Activated naive CD4-positive, alpha-beta T cell treated with anti-CD3 and anti-CD28 coated beads for 36 hours (primary cell): ENCODE data around the gene TIMM10B. TPM values are rescaled to one million over a fixed set of nuclear protein-coding genes. Genes with fewer than 3 reads are reported as not detected.

Experiments
- CTCF ChIA-PET: fragments of 350-600 bp; sonication (Branson Sonifier 250); formaldehyde crosslinking; loops from one replicate; lab custom pipeline; 2021; ENCODE audit warnings: antibody characterized with exemption; lab: Charles Lee
- DNase-seq: peaks from one replicate; pipeline ENCODE4 v3.0.0-alpha.2; 2020
- H3K27ac Mint-ChIP-seq: one replicate; pipeline ENCODE4 v1.8.0; 2021; ENCODE audit warnings: mild to moderate bottlenecking, mixed read lengths
- H3K27me3 Mint-ChIP-seq: one replicate; pipeline ENCODE4 v1.8.0; 2021; ENCODE audit warnings: low read depth, mixed read lengths
- H3K36me3 Mint-ChIP-seq: one replicate; pipeline ENCODE4 v1.8.0; 2021; ENCODE audit warnings: low read depth, mixed read lengths
- H3K4me1 Mint-ChIP-seq: one replicate; pipeline ENCODE4 v1.8.0; 2021; ENCODE audit warnings: low read depth, mixed read lengths
- H3K4me3 Mint-ChIP-seq: one replicate; pipeline ENCODE4 v1.8.0; 2021; ENCODE audit warnings: mild to moderate bottlenecking, moderate library complexity, mixed read lengths
- H3K9me3 Mint-ChIP-seq: one replicate; pipeline ENCODE4 v1.8.0; 2021; ENCODE audit warnings: mixed read lengths
- intact Hi-C: fragments of 100-400 bp; cut with micrococcal nuclease; formaldehyde crosslinking; loops from one replicate; pipeline ENCODE4 v1.15.1; 2023
- total RNA-seq, 2 experiments: library from RNA; stranded (reverse); gene quantifications; one replicate each; pipeline ENCODE4 v1.2.3, GENCODE V29; 2021

TIMM10B gene
- total RNA-seq, 2 experiments from 2014 or later: 35.1 to 41.7 TPM

- DNase-seq: no peak
- no peak overlapping the region for H3K4me3 Mint-ChIP-seq
- no peaks in the 10 kb centered on the region for H3K27me3 Mint-ChIP-seq
- H3K27ac Mint-ChIP-seq: no peak overlapping the region
- CTCF ChIA-PET: interaction anchor here (1.1 to 1.2 kb wide), 2 partner anchors 12 to 18 kb away, joined by 4 read pairs; no protein-coding TSS in a partner anchor
- H3K9me3 Mint-ChIP-seq: no peaks in the 10 kb centered on the region
- intact Hi-C loops: no loop called here
- H3K36me3 Mint-ChIP-seq: peaks cover 27% of the 10 kb centered on the region
- peaks cover 14% of the 10 kb centered on the region for H3K4me1 Mint-ChIP-seq
These were observed 5.6 kb downstream of the TIMM10B start for GRCh38 chr11:6486938-6487337.

- intact Hi-C loops: no loop called here
- H3K27ac Mint-ChIP-seq: no peak overlapping the region
- CTCF ChIA-PET: interaction anchor here (0.7 to 1.4 kb wide), 4 partner anchors 18 to 214 kb away, joined by 3 to 5 read pairs (median 4); no protein-coding TSS in a partner anchor
These were observed 7.0 kb downstream of the TIMM10B start for GRCh38 chr11:6488342-6488741.

GRCh38 chr11:6488821-6489220 lies 7.5 kb downstream of the TIMM10B start:
- H3K4me3 Mint-ChIP-seq: no peak overlapping the region
- intact Hi-C loops: no loop called here
- no peaks in the 10 kb centered on the region for H3K9me3 Mint-ChIP-seq

More at GRCh38 chr11:6488342-6488741, 7.0 kb downstream of the TIMM10B start:
- H3K9me3 Mint-ChIP-seq: no peaks in the 10 kb centered on the region
- DNase-seq: no peak
- H3K4me1 Mint-ChIP-seq: peaks cover 3% of the 10 kb centered on the region
- no peaks in the 10 kb centered on the region for H3K27me3 Mint-ChIP-seq
- H3K36me3 Mint-ChIP-seq: peaks cover 21% of the 10 kb centered on the region
- no peak overlapping the region for H3K4me3 Mint-ChIP-seq

GRCh38 chr11:6489306-6489705 lies 8.0 kb downstream of the TIMM10B start:
- DNase-seq: no peak
- CTCF ChIA-PET: interaction anchor here (0.6 to 1.8 kb wide), 4 partner anchors 16 to 323 kb away, joined by 3 to 8 read pairs (median 6); partner anchors contain the start of gene HPX
- H3K36me3 Mint-ChIP-seq: peaks cover 18% of the 10 kb centered on the region
- H3K27me3 Mint-ChIP-seq: no peaks in the 10 kb centered on the region
- H3K4me3 Mint-ChIP-seq: no peak overlapping the region
- intact Hi-C loops: no loop called here
- H3K27ac Mint-ChIP-seq: no peak overlapping the region
- no peaks in the 10 kb centered on the region for H3K4me1 Mint-ChIP-seq
- H3K9me3 Mint-ChIP-seq: no peaks in the 10 kb centered on the region

More at GRCh38 chr11:6488821-6489220, 7.5 kb downstream of the TIMM10B start:
- Mint-ChIP-seq H3K27me3 (no peaks in the 10 kb centered on the region), H3K27ac (no peak overlapping the region), H3K4me1 (no peaks in the 10 kb centered on the region), H3K36me3 (peaks cover 18% of the 10 kb centered on the region)
- CTCF ChIA-PET: interaction anchor here (0.6 to 1.4 kb wide), 2 partner anchors 110 to 323 kb away, joined by 3 to 5 read pairs; no protein-coding TSS in a partner anchor
- DNase-seq: no peak

- Mint-ChIP-seq H3K36me3 (peaks cover 11% of the 10 kb centered on the region), H3K4me3 (no peak within 1 kb of the TSS), H3K4me1 (no peaks in the 10 kb centered on the region), H3K9me3 (no peaks in the 10 kb centered on the region), H3K27me3 (no peaks in the 10 kb centered on the region), H3K27ac (no peak within 1 kb of the TSS)
- CTCF ChIA-PET: no interaction called here
- DNase-seq: no peak
- intact Hi-C loops: no loop called here
These were observed 16.0 kb downstream of the TIMM10B start, which contains the start of gene DNHD1 for GRCh38 chr11:6497069-6497839. DNHD1 (plus strand) TSS chr11:6497280; CDS start chr11:6498216, 936 bp downstream.

- no peaks in the 10 kb centered on the region for H3K27me3 Mint-ChIP-seq
- no peaks in the 10 kb centered on the region for H3K4me1 Mint-ChIP-seq
- H3K4me3 Mint-ChIP-seq: no peak overlapping the region
- intact Hi-C loops: no loop called here
- H3K9me3 Mint-ChIP-seq: no peaks in the 10 kb centered on the region
- CTCF ChIA-PET: no interaction called here
- DNase-seq: no peak
- H3K27ac Mint-ChIP-seq: no peak overlapping the region
- peaks cover 8% of the 10 kb centered on the region for H3K36me3 Mint-ChIP-seq
These were observed 16.8 kb downstream of the TIMM10B start for GRCh38 chr11:6498121-6498520.

- CTCF ChIA-PET: no interaction called here
- intact Hi-C loops: no loop called here
- no peaks in the 10 kb centered on the region for H3K4me1 Mint-ChIP-seq
These were observed 17.2 kb downstream of the TIMM10B start for GRCh38 chr11:6498544-6498943.

GRCh38 chr11:6502382-6502781 lies 21.1 kb downstream of the TIMM10B start:
- CTCF ChIA-PET: interaction anchor here (1.5 kb wide), 1 partner anchor 148 kb away, joined by 3 read pairs; no protein-coding TSS in a partner anchor
- intact Hi-C loops: no loop called here
- Mint-ChIP-seq H3K4me1 (no peaks in the 10 kb centered on the region), H3K27ac (no peak overlapping the region), H3K36me3 (peaks cover 10% of the 10 kb centered on the region), H3K9me3 (no peaks in the 10 kb centered on the region), H3K4me3 (no peak overlapping the region), H3K27me3 (no peaks in the 10 kb centered on the region)
- no peak for DNase-seq

More at GRCh38 chr11:6498544-6498943, 17.2 kb downstream of the TIMM10B start:
- no peaks in the 10 kb centered on the region for H3K9me3 Mint-ChIP-seq
- no peak overlapping the region for H3K4me3 Mint-ChIP-seq
- DNase-seq: no peak
- peaks cover 8% of the 10 kb centered on the region for H3K36me3 Mint-ChIP-seq
- no peaks in the 10 kb centered on the region for H3K27me3 Mint-ChIP-seq
- no peak overlapping the region for H3K27ac Mint-ChIP-seq

- CTCF ChIA-PET: interaction anchor here (1.0 to 5.6 kb wide), 8 partner anchors 14 to 251 kb away, joined by 3 to 94 read pairs (median 6); no protein-coding TSS in a partner anchor
- H3K4me3 Mint-ChIP-seq: no peak overlapping the region
- H3K27ac Mint-ChIP-seq: no peak overlapping the region
- H3K4me1 Mint-ChIP-seq: no peaks in the 10 kb centered on the region
- H3K9me3 Mint-ChIP-seq: no peaks in the 10 kb centered on the region
- peaks cover 8% of the 10 kb centered on the region for H3K36me3 Mint-ChIP-seq
- intact Hi-C loops: no loop called here
- no peaks in the 10 kb centered on the region for H3K27me3 Mint-ChIP-seq
- DNase-seq: no peak
These were observed 22.9 kb downstream of the TIMM10B start for GRCh38 chr11:6504166-6504565.

GRCh38 chr11:6505577-6506240 lies 24.4 kb downstream of the TIMM10B start:
- Mint-ChIP-seq H3K4me3 (no peak overlapping the region), H3K9me3 (no peaks in the 10 kb centered on the region), H3K27me3 (no peaks in the 10 kb centered on the region), H3K4me1 (no peaks in the 10 kb centered on the region), H3K36me3 (peaks cover 14% of the 10 kb centered on the region), H3K27ac (no peak overlapping the region)
- peak; percentile 21 for DNase-seq
- CTCF ChIA-PET: interaction anchor here (0.7 to 5.6 kb wide), 21 partner anchors 10 to 524 kb away, joined by 3 to 94 read pairs (median 4); no protein-coding TSS in a partner anchor
- intact Hi-C loops: loop anchor here (1.0 kb wide), 3 partner anchors 62 to 126 kb away; no protein-coding TSS in a partner anchor

- Mint-ChIP-seq H3K36me3 (peaks cover 40% of the 10 kb centered on the region), H3K9me3 (no peaks in the 10 kb centered on the region), H3K4me3 (no peak overlapping the region), H3K4me1 (no peaks in the 10 kb centered on the region), H3K27ac (no peak overlapping the region), H3K27me3 (no peaks in the 10 kb centered on the region)
- intact Hi-C loops: no loop called here
- CTCF ChIA-PET: interaction anchor here (0.7 kb wide), 1 partner anchor 21 kb away, joined by 4 read pairs; no protein-coding TSS in a partner anchor
- no peak for DNase-seq
These were observed 35.6 kb downstream of the TIMM10B start for GRCh38 chr11:6516865-6517264.

GRCh38 chr11:6520265-6520664 lies 39.0 kb downstream of the TIMM10B start:
- CTCF ChIA-PET: interaction anchor here (0.8 to 1.5 kb wide), 3 partner anchors 9 to 74 kb away, joined by 3 read pairs; no protein-coding TSS in a partner anchor
- no peak overlapping the region for H3K27ac Mint-ChIP-seq
- DNase-seq: no peak
- H3K27me3 Mint-ChIP-seq: no peaks in the 10 kb centered on the region
- H3K36me3 Mint-ChIP-seq: peaks cover 27% of the 10 kb centered on the region
- H3K9me3 Mint-ChIP-seq: no peaks in the 10 kb centered on the region
- intact Hi-C loops: loop anchor here (5.0 kb wide), 2 partner anchors 143 to 198 kb away; partner anchors contain the start of gene CAVIN3
- H3K4me3 Mint-ChIP-seq: no peak overlapping the region
- H3K4me1 Mint-ChIP-seq: peaks cover 25% of the 10 kb centered on the region
